Immature natural killer cell (primary cell): ENCODE measurements around the gene CRBN. TPM values are rescaled to one million over a fixed set of nuclear protein-coding genes. Genes with fewer than 3 reads are reported as not detected.

Experiments used
- DNase-seq, 3 donors: peaks; one replicate each; pipeline ENCODE4 v3.0.0; 2022; ENCODE audit warnings: mixed read lengths in 1 of 3
- H3K27ac Mint-ChIP-seq, 6 donors: one replicate each; pipeline ENCODE4 v1.8.0; 2020; ENCODE audit warnings: mixed read lengths in 6 of 6, mild to moderate bottlenecking in 5 of 6, inconsistent platforms in 4 of 6, moderate library complexity in 3 of 6
- H3K27me3 Mint-ChIP-seq, 3 donors: one replicate each; pipeline ENCODE4 v1.8.0; 2020 to 2021; ENCODE audit warnings: low read depth in 3 of 3, mild to moderate bottlenecking in 3 of 3, mixed read lengths in 3 of 3, moderate library complexity in 3 of 3, inconsistent platforms in 1 of 3
- H3K36me3 Mint-ChIP-seq, 3 donors: one replicate each; pipeline ENCODE4 v1.8.0; 2020; ENCODE audit warnings: mixed read lengths in 3 of 3, inconsistent platforms in 2 of 3, mild to moderate bottlenecking in 2 of 3
- H3K4me1 Mint-ChIP-seq, 2 donors: one replicate each; pipeline ENCODE4 v1.8.0; 2020; ENCODE audit warnings: inconsistent platforms in 2 of 2, mild to moderate bottlenecking in 2 of 2, mixed read lengths in 2 of 2, moderate library complexity in 1 of 2
- H3K4me3 Mint-ChIP-seq, 5 donors: one replicate each; pipeline ENCODE4 v1.8.0; 2020; ENCODE audit warnings: mild to moderate bottlenecking in 5 of 5, mixed read lengths in 5 of 5, inconsistent platforms in 3 of 5, moderate library complexity in 3 of 5
- H3K9me3 Mint-ChIP-seq, 6 donors: one replicate each; pipeline ENCODE4 v1.8.0; 2020; ENCODE audit warnings: mild to moderate bottlenecking in 6 of 6, mixed read lengths in 6 of 6, inconsistent platforms in 4 of 6, moderate library complexity in 3 of 6
- polyA plus RNA-seq, 3 donors: library from polyadenylated mRNA; unstranded; fragments of 300-500 nt; fragmentation: Illumina TruSeq; gene quantifications; one replicate each; pipeline ENCODE4 v1.2.3, GENCODE V29; 2021

CRBN gene
- polyA plus RNA-seq, 3 donors from 2014 or later, result 171 to 176 (median 174) TPM

GRCh38 chr3:3191675-3192285 lies 12.3 kb upstream of the CRBN start:
- peak overlapping the region; percentile 72 to 82 (median 74) for H3K4me3 Mint-ChIP-seq
- peaks cover 0 to 4% (median 2%) of the 10 kb centered on the region in 3 donors for H3K27me3 Mint-ChIP-seq
- no peaks in the 10 kb centered on the region for H3K36me3 Mint-ChIP-seq
- peaks cover 36 to 47% of the 10 kb centered on the region in 2 donors for H3K4me1 Mint-ChIP-seq
- peaks cover 0 to 6% (median under 1%) of the 10 kb centered on the region in 6 donors for H3K9me3 Mint-ChIP-seq
- peak; percentile 19 to 31 (median 30) for DNase-seq
- peak overlapping the region; percentile 71 to 91 (median 84) for H3K27ac Mint-ChIP-seq

- Mint-ChIP-seq H3K4me3 (no peak overlapping the region), H3K9me3 (peaks cover 0 to 16% (median 5%) of the 10 kb centered on the region in 6 donors), H3K36me3 (peaks cover 0 to 6% (median 0%) of the 10 kb centered on the region in 3 donors), H3K27ac (peak overlapping the region in 3 of 6 donors; percentile 13 to 53 (median 42)), H3K4me1 (peaks cover 32 to 41% of the 10 kb centered on the region in 2 donors), H3K27me3 (peaks cover 0 to 8% (median 3%) of the 10 kb centered on the region in 3 donors)
- DNase-seq, result no peak
Observed at GRCh38 chr3:3189961-3190360, 10.5 kb upstream of the CRBN start.

- no peak for DNase-seq
- peaks cover 0 to 16% (median 5%) of the 10 kb centered on the region in 6 donors for H3K9me3 Mint-ChIP-seq
Observed at GRCh38 chr3:3189102-3189727, 9.7 kb upstream of the CRBN start.

GRCh38 chr3:3184876-3185275 lies 5.4 kb upstream of the CRBN start:
- Mint-ChIP-seq H3K4me1 (peaks cover 2 to 8% of the 10 kb centered on the region in 2 donors), H3K9me3 (peaks cover 0 to 16% (median 5%) of the 10 kb centered on the region in 6 donors), H3K4me3 (no peak overlapping the region), H3K27me3 (peaks cover 0 to 9% (median 2%) of the 10 kb centered on the region in 3 donors), H3K36me3 (peaks cover 0 to 6% (median 0%) of the 10 kb centered on the region in 3 donors), H3K27ac (no peak overlapping the region)
- DNase-seq, result no peak

More at GRCh38 chr3:3189102-3189727, 9.7 kb upstream of the CRBN start:
- Mint-ChIP-seq H3K4me3 (no peak overlapping the region), H3K36me3 (peaks cover 0 to 6% (median 0%) of the 10 kb centered on the region in 3 donors), H3K27ac (no peak overlapping the region), H3K4me1 (peaks cover 27 to 38% of the 10 kb centered on the region in 2 donors), H3K27me3 (peaks cover 0 to 8% (median 4%) of the 10 kb centered on the region in 3 donors)

GRCh38 chr3:3180456-3180855 lies 965 bp upstream of the CRBN start:
- DNase-seq, result no peak
- H3K36me3 Mint-ChIP-seq, result peaks cover 0 to 3% (median 0%) of the 10 kb centered on the region in 3 donors
- no peaks in the 10 kb centered on the region for H3K9me3 Mint-ChIP-seq
- H3K4me1 Mint-ChIP-seq, result peaks cover 41 to 44% of the 10 kb centered on the region in 2 donors
- peaks cover 0 to 6% (median 5%) of the 10 kb centered on the region in 3 donors for H3K27me3 Mint-ChIP-seq
- H3K27ac Mint-ChIP-seq, result peak overlapping the region in 2 of 6 donors; percentile 71 to 84
- peak overlapping the region in 3 of 5 donors; percentile 70 to 98 (median 88) for H3K4me3 Mint-ChIP-seq

GRCh38 chr3:3178498-3179328 lies 778 bp downstream of the CRBN start:
- no peak for DNase-seq
- Mint-ChIP-seq H3K4me1 (peaks cover 57 to 61% of the 10 kb centered on the region in 2 donors), H3K27me3 (peaks cover 0 to 4% (median 3%) of the 10 kb centered on the region in 3 donors), H3K27ac (peak overlapping the region; percentile 92 to 98 (median 96)), H3K9me3 (no peaks in the 10 kb centered on the region), H3K4me3 (peak overlapping the region; percentile 88 to 99 (median 93)), H3K36me3 (peaks cover 5 to 17% (median 11%) of the 10 kb centered on the region in 3 donors)

- no peak for DNase-seq
- peak overlapping the region; percentile 88 to 99 (median 93) for H3K4me3 Mint-ChIP-seq
- peak overlapping the region; percentile 92 to 98 (median 96) for H3K27ac Mint-ChIP-seq
- H3K27me3 Mint-ChIP-seq, result peaks cover 0 to 6% (median 4%) of the 10 kb centered on the region in 3 donors
- H3K36me3 Mint-ChIP-seq, result peaks cover 10 to 22% (median 16%) of the 10 kb centered on the region in 3 donors
- peaks cover 63 to 68% of the 10 kb centered on the region in 2 donors for H3K4me1 Mint-ChIP-seq
- H3K9me3 Mint-ChIP-seq, result no peaks in the 10 kb centered on the region
Observed at GRCh38 chr3:3177861-3178497, 1.5 kb downstream of the CRBN start.

- H3K4me3 Mint-ChIP-seq, result peak overlapping the region; percentile 85 to 93 (median 88)
- DNase-seq, result peak; percentile 25 to 38 (median 32)
- H3K27ac Mint-ChIP-seq, result peak overlapping the region; percentile 93 to 99 (median 98)
- H3K36me3 Mint-ChIP-seq, result peaks cover 23 to 39% (median 26%) of the 10 kb centered on the region in 3 donors
- H3K9me3 Mint-ChIP-seq, result no peaks in the 10 kb centered on the region
- H3K27me3 Mint-ChIP-seq, result peaks cover 0 to 3% (median 0%) of the 10 kb centered on the region in 3 donors
- H3K4me1 Mint-ChIP-seq, result peaks cover 73 to 81% of the 10 kb centered on the region in 2 donors
Observed at GRCh38 chr3:3172627-3173026, 6.9 kb downstream of the CRBN start.

- Mint-ChIP-seq H3K36me3 (peaks cover 35 to 49% (median 37%) of the 10 kb centered on the region in 3 donors), H3K27ac (peak overlapping the region; percentile 88 to 99 (median 98)), H3K4me1 (peaks cover 64 to 78% of the 10 kb centered on the region in 2 donors), H3K9me3 (no peaks in the 10 kb centered on the region), H3K27me3 (peaks cover 0 to 3% (median 0%) of the 10 kb centered on the region in 3 donors), H3K4me3 (peak overlapping the region in 4 of 5 donors; percentile 29 to 57 (median 32))
- peak; percentile 22 to 41 (median 39) for DNase-seq
Observed at GRCh38 chr3:3170998-3171397, 8.5 kb downstream of the CRBN start.

- H3K4me1 Mint-ChIP-seq, result peaks cover 43 to 76% of the 10 kb centered on the region in 2 donors
- no peak for DNase-seq
- no peaks in the 10 kb centered on the region for H3K27me3 Mint-ChIP-seq
- H3K4me3 Mint-ChIP-seq, result no peak overlapping the region
- H3K27ac Mint-ChIP-seq, result peak overlapping the region in 5 of 6 donors; percentile 14 to 74 (median 59)
- H3K36me3 Mint-ChIP-seq, result peaks cover 23 to 55% (median 32%) of the 10 kb centered on the region in 3 donors
- no peaks in the 10 kb centered on the region for H3K9me3 Mint-ChIP-seq
Observed at GRCh38 chr3:3165650-3166049, 13.8 kb downstream of the CRBN start.

- peaks cover 23 to 53% (median 35%) of the 10 kb centered on the region in 3 donors for H3K36me3 Mint-ChIP-seq
- DNase-seq, result no peak
- H3K4me3 Mint-ChIP-seq, result peak overlapping the region in 1 of 5 donors; percentile 19
- H3K4me1 Mint-ChIP-seq, result peaks cover 42 to 76% of the 10 kb centered on the region in 2 donors
- H3K27ac Mint-ChIP-seq, result peak overlapping the region in 5 of 6 donors; percentile 43 to 83 (median 70)
- no peaks in the 10 kb centered on the region for H3K27me3 Mint-ChIP-seq
- H3K9me3 Mint-ChIP-seq, result no peaks in the 10 kb centered on the region
Observed at GRCh38 chr3:3165241-3165640, 14.2 kb downstream of the CRBN start.

GRCh38 chr3:3160826-3161225 lies 18.7 kb downstream of the CRBN start:
- Mint-ChIP-seq H3K27me3 (no peaks in the 10 kb centered on the region), H3K4me3 (no peak overlapping the region), H3K4me1 (peaks cover 39 to 90% of the 10 kb centered on the region in 2 donors), H3K9me3 (no peaks in the 10 kb centered on the region), H3K27ac (peak overlapping the region in 5 of 6 donors; percentile 17 to 77 (median 52)), H3K36me3 (peaks cover 13 to 57% (median 17%) of the 10 kb centered on the region in 3 donors)
- no peak for DNase-seq

- Mint-ChIP-seq H3K4me1 (peaks cover 21 to 74% of the 10 kb centered on the region in 2 donors), H3K27ac (peak overlapping the region; percentile 12 to 65 (median 56)), H3K9me3 (no peaks in the 10 kb centered on the region), H3K27me3 (no peaks in the 10 kb centered on the region), H3K4me3 (no peak overlapping the region), H3K36me3 (peaks cover 13 to 48% (median 20%) of the 10 kb centered on the region in 3 donors)
- DNase-seq, result no peak
Observed at GRCh38 chr3:3157484-3157883, 22.0 kb downstream of the CRBN start.
